B cell (primary cell): ENCODE measurements around the gene PCDHGB1.

ENCODE experiments used
- CTCF ChIP-seq: fragments of 200-600 bp; IDR thresholded peaks from one replicate; pipeline ENCODE4 v1.8.0; 2022; ENCODE audit warnings: antibody characterized with exemption, mild to moderate bottlenecking
- EZH2 ChIP-seq: IDR thresholded peaks from 2 replicates; pipeline ENCODE4 v1.6.1; 2012; ENCODE audit warnings: borderline replicate concordance, low read depth, mild to moderate bottlenecking, moderate library complexity, low read length; ENCODE audit not compliant: insufficient read depth, poor library complexity, severe bottlenecking

- no peak for TF ChIP-seq EZH2
- no peak for TF ChIP-seq CTCF
Measured at GRCh38 chr5:141319202-141319601, 30.7 kb upstream of the PCDHGB1 start.
